Measurements from ENCODE around the gene GAL.

The GAL gene

GRCh38 chr11:68711114-68711513 lies 26.8 kb downstream of the GAL start:
- no peak for DNase-seq (ENCODE audit: low spot score)

- no peak for DNase-seq (ENCODE audit: low spot score)
Measured at GRCh38 chr11:68714060-68714856, 29.9 kb downstream of the GAL start.

GRCh38 chr11:68715456-68716122 lies 31.2 kb downstream of the GAL start:
- DNase-seq (ENCODE audit: low spot score): no peak

- DNase-seq (ENCODE audit: low spot score): no peak
Measured at GRCh38 chr11:68721075-68721474, 36.7 kb downstream of the GAL start.

GRCh38 chr11:68722143-68722542 lies 37.8 kb downstream of the GAL start:
- no peak for DNase-seq (ENCODE audit: low spot score)

GRCh38 chr11:68724293-68724692 lies 39.9 kb downstream of the GAL start:
- no peak for DNase-seq (ENCODE audit: low spot score)

- no peak for DNase-seq (ENCODE audit: low spot score)
Measured at GRCh38 chr11:68727783-68728182, 43.4 kb downstream of the GAL start.

GRCh38 chr11:68734111-68734510 lies 49.8 kb downstream of the GAL start:
- no peak for DNase-seq (ENCODE audit: low spot score)

GRCh38 chr11:68735125-68735524 lies 50.8 kb downstream of the GAL start:
- DNase-seq (ENCODE audit: low spot score): no peak

GRCh38 chr11:68735646-68736045 lies 51.3 kb downstream of the GAL start:
- DNase-seq (ENCODE audit: low spot score): no peak
